MM.1S (cell line): ENCODE results near the gene ABCC1.

Source experiments
- DNase-seq: peaks from one replicate; pipeline ENCODE4 v3.0.0-alpha.2; 2015
- H2AFZ ChIP-seq: fragments of 300-600 bp; sonication (generic); 2 replicates; pipeline ENCODE4 v1.6.0; 2016; ENCODE audit warnings: antibody characterized with exemption, low read length
- H3F3A ChIP-seq: fragments of 300-600 bp; sonication (generic); 2 replicates; pipeline ENCODE4 v1.6.1; 2016; ENCODE audit warnings: mild to moderate bottlenecking, antibody characterized with exemption, low read length, moderate library complexity, mixed read lengths; ENCODE audit not compliant: insufficient read depth
- H3K27ac ChIP-seq: fragments of 300-600 bp; sonication (generic); 2 replicates; pipeline ENCODE4 v1.5.1; 2016; ENCODE audit warnings: mild to moderate bottlenecking, low read length
- H3K27me3 ChIP-seq: fragments of 300-600 bp; sonication (generic); replicated peaks from 2 replicates; pipeline ENCODE4 v1.6.0; 2016; ENCODE audit warnings: low read length; ENCODE audit not compliant: insufficient read depth
- H3K36me3 ChIP-seq: fragments of 300-600 bp; sonication (generic); replicated peaks from 2 replicates; pipeline ENCODE4 v1.6.1; 2016; ENCODE audit warnings: mild to moderate bottlenecking, low read length, mixed read lengths; ENCODE audit not compliant: insufficient read depth
- H3K4me1 ChIP-seq: fragments of 300-600 bp; sonication (generic); 2 replicates; pipeline ENCODE4 v1.6.1; 2016; ENCODE audit warnings: low read length, mixed read lengths
- H3K4me2 ChIP-seq: fragments of 300-600 bp; sonication (generic); 2 replicates; pipeline ENCODE4 v1.6.0; 2016; ENCODE audit warnings: low read depth, low read length
- H3K4me3 ChIP-seq: fragments of 300-600 bp; sonication (generic); 2 replicates; pipeline ENCODE4 v1.5.1; 2016; ENCODE audit warnings: low read length, mixed read lengths
- H3K79me2 ChIP-seq: fragments of 300-600 bp; sonication (generic); 2 replicates; pipeline ENCODE4 v1.6.1; 2016; ENCODE audit warnings: mixed run types, low read length, mixed read lengths
- H3K9ac ChIP-seq: fragments of 300-600 bp; sonication (generic); 2 replicates; pipeline ENCODE4 v1.6.1; 2016; ENCODE audit warnings: low read length, mixed read lengths
- H3K9me2 ChIP-seq: fragments of 300-600 bp; sonication (generic); replicated peaks from 2 replicates; pipeline ENCODE4 v1.6.1; 2016; ENCODE audit warnings: mild to moderate bottlenecking, low read length, mixed read lengths; ENCODE audit not compliant: insufficient read depth
- H3K9me3 ChIP-seq: fragments of 300-600 bp; sonication (generic); replicated peaks from 2 replicates; pipeline ENCODE4 v1.6.1; 2016; ENCODE audit warnings: mild to moderate bottlenecking, low read length, mixed read lengths; ENCODE audit not compliant: insufficient read depth
- H4K20me1 ChIP-seq: fragments of 300-600 bp; sonication (generic); 2 replicates; pipeline ENCODE4 v1.6.1; 2016; ENCODE audit warnings: mild to moderate bottlenecking, low read length, moderate library complexity, mixed read lengths; ENCODE audit not compliant: insufficient read depth
- EZH2 ChIP-seq: fragments of 300-600 bp; sonication (generic); optimal IDR thresholded peaks from 2 replicates; pipeline ENCODE3; 2017; ENCODE audit warnings: low read depth, mild to moderate bottlenecking, antibody characterized with exemption, low read length, mixed read lengths
- EZH2phosphoT487 ChIP-seq: fragments of 300-600 bp; sonication (generic); IDR thresholded peaks from 2 replicates; pipeline ENCODE4 v1.6.1; 2018; ENCODE audit warnings: antibody characterized with exemption, low read length
- TF ChIP-seq, protein P1 (sequence below): fragments of 300-600 bp; sonication (generic); IDR thresholded peaks from 2 replicates; pipeline ENCODE4 v1.5.1; 2016; ENCODE audit warnings: antibody characterized with exemption, low read length, mixed read lengths

ABCC1 gene

GRCh38 chr16:16082255-16082654 lies 132.8 kb downstream of the ABCC1 start:
- Histone ChIP-seq H3K79me2 (no peaks in the 10 kb centered on the region), H4K20me1 (no peaks in the 10 kb centered on the region), H3K4me3 (no peak overlapping the region), H3K27ac (no peak overlapping the region), H3K4me1 (no peaks in the 10 kb centered on the region), H3F3A (no peaks in the 10 kb centered on the region), H3K9me3 (no peaks in the 10 kb centered on the region), H3K27me3 (no peaks in the 10 kb centered on the region), H2AFZ (no peak overlapping the region), H3K9me2 (no peaks in the 10 kb centered on the region), H3K9ac (no peak overlapping the region), H3K4me2 (no peak overlapping the region), H3K36me3 (0 out of 2 replicates have a peak, but pooled peaks cover 4% of the 10 kb centered on the region)
- no peak for DNase-seq
- TF ChIP-seq, protein P1, sequence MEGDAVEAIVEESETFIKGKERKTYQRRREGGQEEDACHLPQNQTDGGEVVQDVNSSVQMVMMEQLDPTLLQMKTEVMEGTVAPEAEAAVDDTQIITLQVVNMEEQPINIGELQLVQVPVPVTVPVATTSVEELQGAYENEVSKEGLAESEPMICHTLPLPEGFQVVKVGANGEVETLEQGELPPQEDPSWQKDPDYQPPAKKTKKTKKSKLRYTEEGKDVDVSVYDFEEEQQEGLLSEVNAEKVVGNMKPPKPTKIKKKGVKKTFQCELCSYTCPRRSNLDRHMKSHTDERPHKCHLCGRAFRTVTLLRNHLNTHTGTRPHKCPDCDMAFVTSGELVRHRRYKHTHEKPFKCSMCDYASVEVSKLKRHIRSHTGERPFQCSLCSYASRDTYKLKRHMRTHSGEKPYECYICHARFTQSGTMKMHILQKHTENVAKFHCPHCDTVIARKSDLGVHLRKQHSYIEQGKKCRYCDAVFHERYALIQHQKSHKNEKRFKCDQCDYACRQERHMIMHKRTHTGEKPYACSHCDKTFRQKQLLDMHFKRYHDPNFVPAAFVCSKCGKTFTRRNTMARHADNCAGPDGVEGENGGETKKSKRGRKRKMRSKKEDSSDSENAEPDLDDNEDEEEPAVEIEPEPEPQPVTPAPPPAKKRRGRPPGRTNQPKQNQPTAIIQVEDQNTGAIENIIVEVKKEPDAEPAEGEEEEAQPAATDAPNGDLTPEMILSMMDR, result no peak
- TF ChIP-seq EZH2 (no peak), EZH2phosphoT487 (no peak)

DNA sequence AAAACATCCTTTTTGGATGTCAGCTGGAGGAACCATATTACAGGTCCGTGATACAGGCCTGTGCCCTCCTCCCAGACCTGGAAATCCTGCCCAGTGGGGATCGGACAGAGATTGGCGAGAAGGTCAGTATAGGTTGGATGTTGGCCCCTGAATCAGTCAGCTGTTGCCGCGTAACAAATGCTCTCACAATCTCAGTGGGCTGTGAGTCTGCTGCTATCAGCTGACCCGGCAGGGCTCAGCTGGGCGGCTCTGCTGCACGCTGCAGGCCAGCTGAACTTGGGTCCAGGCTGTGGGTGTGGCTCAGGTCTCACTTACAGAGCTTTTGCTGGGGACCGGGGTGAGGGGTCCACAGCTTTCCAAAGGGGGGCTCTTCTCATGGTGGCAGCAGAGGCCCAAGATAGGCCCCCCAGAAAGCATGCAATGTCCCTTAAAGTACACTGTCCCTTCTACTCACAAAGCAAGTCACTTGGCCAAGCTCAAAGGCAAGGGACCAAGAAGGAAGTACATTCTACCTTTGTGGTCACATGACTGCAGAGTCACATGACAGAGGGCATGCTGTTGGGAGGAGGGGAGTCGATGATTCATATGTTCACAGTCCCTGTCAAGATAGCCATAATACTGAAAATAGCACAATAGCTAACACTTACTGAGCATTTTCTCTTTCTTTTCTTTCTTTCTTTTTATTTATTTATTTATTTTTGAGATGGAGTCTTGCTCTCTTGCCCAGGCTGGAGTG lies 134.2 kb downstream of the ABCC1 start:
- Histone ChIP-seq H3K4me3 (no peak overlapping the region), H3K27me3 (no peaks in the 10 kb centered on the region), H3K4me1 (no peaks in the 10 kb centered on the region), H3K9me3 (no peaks in the 10 kb centered on the region), H3K27ac (no peak overlapping the region), H3F3A (no peaks in the 10 kb centered on the region), H4K20me1 (no peaks in the 10 kb centered on the region), H3K36me3 (0 out of 2 replicates have a peak, but pooled peaks cover 4% of the 10 kb centered on the region), H3K9me2 (no peaks in the 10 kb centered on the region), H3K79me2 (no peaks in the 10 kb centered on the region), H2AFZ (no peak overlapping the region), H3K9ac (no peak overlapping the region), H3K4me2 (no peak overlapping the region)
- DNase-seq, result no peak
- TF ChIP-seq EZH2, result no peak
- TF ChIP-seq, protein P1, result no peak
- no peak for TF ChIP-seq EZH2phosphoT487

- Histone ChIP-seq H3K4me2 (no peak overlapping the region), H2AFZ (no peak overlapping the region), H3K27ac (no peak overlapping the region), H3K9ac (no peak overlapping the region), H3K9me3 (no peaks in the 10 kb centered on the region), H3K9me2 (no peaks in the 10 kb centered on the region), H3K36me3 (0 out of 2 replicates have a peak, but pooled peaks cover 4% of the 10 kb centered on the region), H3K79me2 (no peaks in the 10 kb centered on the region), H3K4me3 (no peak overlapping the region), H3F3A (no peaks in the 10 kb centered on the region), H4K20me1 (no peaks in the 10 kb centered on the region), H3K4me1 (no peaks in the 10 kb centered on the region), H3K27me3 (no peaks in the 10 kb centered on the region)
- no peak for DNase-seq
- TF ChIP-seq EZH2phosphoT487 (no peak), EZH2 (no peak)
- TF ChIP-seq, protein P1, result no peak
Measured at GRCh38 chr16:16084874-16085273, 135.5 kb downstream of the ABCC1 start.
